Ishikawa (cell line): Measurements from ENCODE around the gene GLIS1.

ENCODE experiments used
- CEBPB ChIP-seq: IDR thresholded peaks from 2 replicates; pipeline ENCODE4 v1.6.1; 2012
- CREB1 ChIP-seq: IDR thresholded peaks from 2 replicates; pipeline ENCODE4 v1.6.1; 2012; ENCODE audit warnings: low read depth
- EGR1 ChIP-seq: IDR thresholded peaks from 2 replicates; pipeline ENCODE4 v1.6.1; 2012
- EP300 ChIP-seq: IDR thresholded peaks from 2 replicates; pipeline ENCODE4 v1.6.1; 2012; ENCODE audit warnings: borderline replicate concordance
- FOXM1 ChIP-seq: IDR thresholded peaks from 2 replicates; pipeline ENCODE4 v1.6.1; 2012; ENCODE audit warnings: low read depth, borderline replicate concordance
- MAX ChIP-seq: IDR thresholded peaks from 2 replicates; pipeline ENCODE4 v1.6.1; 2012
- NFIC ChIP-seq: IDR thresholded peaks from 2 replicates; pipeline ENCODE4 v1.6.1; 2012
- RAD21 ChIP-seq: IDR thresholded peaks from 2 replicates; pipeline ENCODE4 v1.6.1; 2012; ENCODE audit warnings: low read depth
- REST ChIP-seq: IDR thresholded peaks from 2 replicates; pipeline ENCODE4 v1.6.1; 2012; ENCODE audit warnings: low read depth, mild to moderate bottlenecking
- TAF1 ChIP-seq: IDR thresholded peaks from 2 replicates; pipeline ENCODE4 v1.6.1; 2012; ENCODE audit warnings: low read depth, mild to moderate bottlenecking
- TCF12 ChIP-seq: IDR thresholded peaks from 2 replicates; pipeline ENCODE4 v1.6.1; 2012; ENCODE audit warnings: low read depth
- TEAD4 ChIP-seq: IDR thresholded peaks from 2 replicates; pipeline ENCODE4 v1.6.1; 2012
- USF1 ChIP-seq: IDR thresholded peaks from 2 replicates; pipeline ENCODE4 v1.6.1; 2012
- YY1 ChIP-seq: IDR thresholded peaks from 2 replicates; pipeline ENCODE4 v1.6.1; 2012; ENCODE audit warnings: low read depth
- ZBTB7A ChIP-seq: IDR thresholded peaks from 2 replicates; pipeline ENCODE4 v1.6.1; 2012; ENCODE audit warnings: low read depth

GLIS1 gene

GRCh38 chr1:53688381-53689102, 50.4 kb downstream of the GLIS1 start:
- TF ChIP-seq RAD21 (0 out of 2 replicates have a peak, but pooled peaks have one; percentile 19), TEAD4 (no peak)

- TF ChIP-seq TEAD4 (no peak), CEBPB (no peak), TAF1 (no peak), MAX (no peak), FOXM1 (no peak), EP300 (no peak), USF1 (no peak), RAD21 (no peak), TCF12 (no peak)
These were observed 51.1 kb downstream of the GLIS1 start for GRCh38 chr1:53687901-53688300.

GRCh38 chr1:53687426-53687825, 51.5 kb downstream of the GLIS1 start:
- TF ChIP-seq YY1 (no peak), TEAD4 (no peak), FOXM1 (no peak), EGR1 (no peak), CREB1 (no peak), EP300 (no peak), RAD21 (no peak), TAF1 (no peak), MAX (no peak), NFIC (no peak), CEBPB (no peak), USF1 (no peak), ZBTB7A (no peak), TCF12 (no peak), REST (no peak)

GRCh38 chr1:53686965-53687267, 52.0 kb downstream of the GLIS1 start:
- TF ChIP-seq TAF1 (no peak), TEAD4 (no peak), ZBTB7A (no peak), CEBPB (no peak), FOXM1 (no peak), REST (no peak)

- TF ChIP-seq CEBPB (no peak), EP300 (no peak), RAD21 (no peak), FOXM1 (no peak), MAX (no peak), ZBTB7A (no peak), TAF1 (no peak), TCF12 (no peak), NFIC (no peak), YY1 (no peak), CREB1 (no peak), REST (no peak), EGR1 (no peak), TEAD4 (no peak), USF1 (no peak)
These were observed 52.6 kb downstream of the GLIS1 start for GRCh38 chr1:53686091-53686964.
